ENCODE results near the gene TMEM253.

- TF ChIP-seq CTCF (IDR thresholded peaks at IDR 0.05): no peak
- TF ChIP-seq POLR2A (IDR thresholded peaks at IDR 0.05): no peak
These were observed 12.5 kb downstream of the TMEM253 start for GRCh38 chr14:21113369-21113768.

Measured in esophagus squamous epithelium (tissue), 4 donors.